ENCODE measurements around the gene S100A7.
"Not testable (repeated sequence)": the region's sequence is repeated elsewhere in the genome, so short reads cannot be mapped to it uniquely, and the experiment has no call there.

The S100A7 gene

GRCh38 chr1:153466908-153467307, 6.5 kb upstream of the S100A7 start:
- Histone ChIP-seq H3K4me3 (ENCODE audit: low read length in 2 of 2) (no peak overlapping the region), H3K4ac (ENCODE audit: low read length) (no peak overlapping the region), H3K27me3 (ENCODE audit: control insufficient read depth in 3 of 3, insufficient read depth in 3 of 3, low read depth in 1 of 3, low read length in 3 of 3) (peaks cover 0 to 4% (median 0%) of the 10 kb centered on the region in 3 experiments), H3K9ac (ENCODE audit: low read depth, low read length, poor library complexity) (no peak overlapping the region), H3K79me1 (ENCODE audit: low read depth, low read length) (no peaks in the 10 kb centered on the region), H3K9me3 (replicated peaks in 1 of 2; ENCODE audit: control insufficient read depth in 2 of 2, insufficient read depth in 1 of 2, low read depth in 1 of 2, low read length in 2 of 2) (peaks cover 0 to 2% of the 10 kb centered on the region in 2 donors), H3K4me1 (ENCODE audit: control insufficient read depth in 2 of 2, insufficient read depth in 1 of 2, low read depth in 1 of 2, low read length in 2 of 2) (peaks cover 0 to 2% of the 10 kb centered on the region in 2 donors), H2AK5ac (ENCODE audit: low read depth, low read length) (no peak overlapping the region), H2BK120ac (ENCODE audit: low read depth, low read length) (no peak overlapping the region), H3K27ac (replicated peaks; ENCODE audit: low read length) (no peak overlapping the region), H3K14ac (ENCODE audit: low read length) (no peak overlapping the region), H2BK12ac (ENCODE audit: low read length) (no peak overlapping the region), H2AFZ (ENCODE audit: low read length) (no peak overlapping the region), H3K36me3 (replicated peaks in 1 of 2; ENCODE audit: control insufficient read depth in 2 of 2, insufficient read depth in 2 of 2, low read length in 2 of 2) (no peaks in the 10 kb centered on the region), H4K91ac (ENCODE audit: low read depth, low read length, poor library complexity) (no peak overlapping the region), H2BK15ac (ENCODE audit: low read length) (no peak overlapping the region), H2BK5ac (ENCODE audit: low read length) (no peak overlapping the region), H4K8ac (ENCODE audit: low read depth, low read length) (no peak overlapping the region), H3K23ac (ENCODE audit: low read depth, low read length, poor library complexity) (no peak overlapping the region), H3K4me2 (ENCODE audit: insufficient read depth, low read length, poor library complexity, severe bottlenecking) (no peak overlapping the region), H3K18ac (ENCODE audit: low read length) (no peak overlapping the region)
- no CpG with 5 or more reads among the region's 5 CpGs for WGBS, 2 donors (ENCODE audit: extremely low coverage in 2 of 2, insufficient read length in 2 of 2, insufficient replicate concordance in 1 of 2)
- DNase-seq (ENCODE audit: low spot score): no peak

GRCh38 chr1:153465811-153466636, 5.6 kb upstream of the S100A7 start:
- H2BK12ac ChIP-seq (ENCODE audit: low read length): no peak overlapping the region
- H3K9me3 ChIP-seq (replicated peaks in 1 of 2; ENCODE audit: control insufficient read depth in 2 of 2, insufficient read depth in 1 of 2, low read depth in 1 of 2, low read length in 2 of 2): no peaks in the 10 kb centered on the region
- H3K4me3 ChIP-seq (ENCODE audit: low read length in 2 of 2): no peak overlapping the region
- H2AK5ac ChIP-seq (ENCODE audit: low read depth, low read length): no peak overlapping the region
- no peak overlapping the region for H4K91ac ChIP-seq (ENCODE audit: low read depth, low read length, poor library complexity)
- H2BK120ac ChIP-seq (ENCODE audit: low read depth, low read length): no peak overlapping the region
- H3K18ac ChIP-seq (ENCODE audit: low read length): no peak overlapping the region
- no CpG with 5 or more reads among the region's 23 CpGs for WGBS, 2 donors (ENCODE audit: extremely low coverage in 2 of 2, insufficient read length in 2 of 2, insufficient replicate concordance in 1 of 2)
- no peak overlapping the region for H4K8ac ChIP-seq (ENCODE audit: low read depth, low read length)
- no peak overlapping the region for H3K4ac ChIP-seq (ENCODE audit: low read length)
- H3K27ac ChIP-seq (replicated peaks; ENCODE audit: low read length): no peak overlapping the region
- no peak overlapping the region for H2BK5ac ChIP-seq (ENCODE audit: low read length)
- H3K79me1 ChIP-seq (ENCODE audit: low read depth, low read length): no peaks in the 10 kb centered on the region
- DNase-seq (ENCODE audit: low spot score): peak; percentile 23
- no peak overlapping the region for H3K14ac ChIP-seq (ENCODE audit: low read length)
- no peak overlapping the region for H2AFZ ChIP-seq (ENCODE audit: low read length)
- H3K36me3 ChIP-seq (replicated peaks in 1 of 2; ENCODE audit: control insufficient read depth in 2 of 2, insufficient read depth in 2 of 2, low read length in 2 of 2): no peaks in the 10 kb centered on the region
- H3K4me2 ChIP-seq (ENCODE audit: insufficient read depth, low read length, poor library complexity, severe bottlenecking): no peak overlapping the region
- no peak overlapping the region for H2BK15ac ChIP-seq (ENCODE audit: low read length)
- no peak overlapping the region for H3K23ac ChIP-seq (ENCODE audit: low read depth, low read length, poor library complexity)
- H3K9ac ChIP-seq (ENCODE audit: low read depth, low read length, poor library complexity): no peak overlapping the region
- H3K4me1 ChIP-seq (ENCODE audit: control insufficient read depth in 2 of 2, insufficient read depth in 1 of 2, low read depth in 1 of 2, low read length in 2 of 2): peaks cover 0 to 2% of the 10 kb centered on the region in 2 donors
- peaks cover 0 to 4% (median 0%) of the 10 kb centered on the region in 3 experiments for H3K27me3 ChIP-seq (ENCODE audit: control insufficient read depth in 3 of 3, insufficient read depth in 3 of 3, low read depth in 1 of 3, low read length in 3 of 3)

GRCh38 chr1:153462741-153463140, 2.3 kb upstream of the S100A7 start:
- H3K23ac ChIP-seq (ENCODE audit: low read depth, low read length, poor library complexity): not testable (repeated sequence)

GRCh38 chr1:153459655-153460054, 796 bp downstream of the S100A7 start:
- WGBS, 2 donors (ENCODE audit: extremely low coverage in 2 of 2, insufficient read length in 2 of 2, insufficient replicate concordance in 1 of 2): no CpG with 5 or more reads among the region's 2 CpGs
- no peak overlapping the region for H2BK15ac ChIP-seq (ENCODE audit: low read length)
- no peak overlapping the region for H3K18ac ChIP-seq (ENCODE audit: low read length)
- H3K4me2 ChIP-seq (ENCODE audit: insufficient read depth, low read length, poor library complexity, severe bottlenecking): no peak overlapping the region
- H2BK120ac ChIP-seq (ENCODE audit: low read depth, low read length): no peak overlapping the region
- no peak overlapping the region for H4K8ac ChIP-seq (ENCODE audit: low read depth, low read length)
- peaks cover 0 to 9% (median 0%) of the 10 kb centered on the region in 3 experiments for H3K27me3 ChIP-seq (ENCODE audit: control insufficient read depth in 3 of 3, insufficient read depth in 3 of 3, low read depth in 1 of 3, low read length in 3 of 3)
- H4K91ac ChIP-seq (ENCODE audit: low read depth, low read length, poor library complexity): no peak overlapping the region
- no peak overlapping the region for H3K9ac ChIP-seq (ENCODE audit: low read depth, low read length, poor library complexity)
- H3K36me3 ChIP-seq (replicated peaks in 1 of 2; ENCODE audit: control insufficient read depth in 2 of 2, insufficient read depth in 2 of 2, low read length in 2 of 2): no peaks in the 10 kb centered on the region
- no peak overlapping the region for H2BK5ac ChIP-seq (ENCODE audit: low read length)
- peaks cover 1% of the 10 kb centered on the region for H3K79me1 ChIP-seq (ENCODE audit: low read depth, low read length)
- H2BK12ac ChIP-seq (ENCODE audit: low read length): no peak overlapping the region
- H3K4me3 ChIP-seq (ENCODE audit: low read length in 2 of 2): no peak overlapping the region
- no peaks in the 10 kb centered on the region for H3K4me1 ChIP-seq (ENCODE audit: control insufficient read depth in 2 of 2, insufficient read depth in 1 of 2, low read depth in 1 of 2, low read length in 2 of 2)
- DNase-seq (ENCODE audit: low spot score): no peak
- H3K9me3 ChIP-seq (replicated peaks in 1 of 2; ENCODE audit: control insufficient read depth in 2 of 2, insufficient read depth in 1 of 2, low read depth in 1 of 2, low read length in 2 of 2): no peaks in the 10 kb centered on the region
- H3K4ac ChIP-seq (ENCODE audit: low read length): no peak overlapping the region
- no peak overlapping the region for H3K27ac ChIP-seq (replicated peaks; ENCODE audit: low read length)
- H3K23ac ChIP-seq (ENCODE audit: low read depth, low read length, poor library complexity): no peak overlapping the region
- H3K14ac ChIP-seq (ENCODE audit: low read length): no peak overlapping the region
- no peak overlapping the region for H2AK5ac ChIP-seq (ENCODE audit: low read depth, low read length)
- no peak overlapping the region for H2AFZ ChIP-seq (ENCODE audit: low read length)

More at GRCh38 chr1:153462741-153463140, 2.3 kb upstream of the S100A7 start:
- H3K4me3 ChIP-seq (ENCODE audit: low read length in 2 of 2); H3K4ac ChIP-seq (ENCODE audit: low read length); H3K27me3 ChIP-seq (ENCODE audit: control insufficient read depth in 3 of 3, insufficient read depth in 3 of 3, low read depth in 1 of 3, low read length in 3 of 3); H3K79me1 ChIP-seq (ENCODE audit: low read depth, low read length); H3K27ac ChIP-seq (replicated peaks; ENCODE audit: low read length); H3K18ac ChIP-seq (ENCODE audit: low read length); H3K9ac ChIP-seq (ENCODE audit: low read depth, low read length, poor library complexity); DNase-seq (ENCODE audit: low spot score); H2AK5ac ChIP-seq (ENCODE audit: low read depth, low read length); H3K9me3 ChIP-seq (replicated peaks in 1 of 2; ENCODE audit: control insufficient read depth in 2 of 2, insufficient read depth in 1 of 2, low read depth in 1 of 2, low read length in 2 of 2); H3K36me3 ChIP-seq (replicated peaks in 1 of 2; ENCODE audit: control insufficient read depth in 2 of 2, insufficient read depth in 2 of 2, low read length in 2 of 2); H2BK15ac ChIP-seq (ENCODE audit: low read length); H4K8ac ChIP-seq (ENCODE audit: low read depth, low read length); H3K4me2 ChIP-seq (ENCODE audit: insufficient read depth, low read length, poor library complexity, severe bottlenecking); H3K14ac ChIP-seq (ENCODE audit: low read length); H2BK120ac ChIP-seq (ENCODE audit: low read depth, low read length); H2BK12ac ChIP-seq (ENCODE audit: low read length); H3K4me1 ChIP-seq (ENCODE audit: control insufficient read depth in 2 of 2, insufficient read depth in 1 of 2, low read depth in 1 of 2, low read length in 2 of 2); H2BK5ac ChIP-seq (ENCODE audit: low read length); H4K91ac ChIP-seq (ENCODE audit: low read depth, low read length, poor library complexity); H2AFZ ChIP-seq (ENCODE audit: low read length): not testable (repeated sequence)
